H1 (cell line): ENCODE measurements around the gene POLR1F. TPM values are rescaled to one million over a fixed set of nuclear protein-coding genes. Genes with fewer than 3 reads are reported as not detected.

Source experiments
- CTCF ChIA-PET: fragments of 300-600 bp; sonication (Branson Sonifier 250); formaldehyde crosslinking; loops from one replicate; lab custom pipeline; 2021; ENCODE audit not compliant: partially characterized antibody; lab: Charles Lee
- POLR2A ChIA-PET: fragments of 300-600 bp; sonication (Branson Sonifier 250); formaldehyde crosslinking; loops from one replicate; lab custom pipeline; 2021; ENCODE audit warnings: inconsistent platforms; ENCODE audit not compliant: partially characterized antibody; lab: Charles Lee
- DNase-seq, 2 experiments: peaks; one replicate each; pipeline versions ENCODE4 v3.0.0 to v3.0.0-alpha.2; 2010 to 2022; ENCODE audit warnings: low spot score in 2 of 2, low read depth in 1 of 2, mixed read lengths in 1 of 2
- FAIRE-seq: peaks from 2 replicates; lab custom pipeline; 2011; peaks lifted over from hg19 to GRCh38; lab: Jason Lieb, UNC
- H2AFZ ChIP-seq: 2 replicates; pipeline ENCODE4 v1.8.1; 2012; ENCODE audit warnings: low read length, inconsistent platforms
- H2AK5ac ChIP-seq: 2 replicates; pipeline ENCODE4 v1.6.1; 2013; ENCODE audit warnings: low read depth, low read length
- H2BK120ac ChIP-seq: replicated peaks from 2 replicates; pipeline ENCODE3; 2013; ENCODE audit warnings: low read depth, low read length, inconsistent platforms
- H2BK12ac ChIP-seq: 2 replicates; pipeline ENCODE4 v1.6.1; 2013; ENCODE audit warnings: low read depth, low read length
- H2BK15ac ChIP-seq: 2 replicates; pipeline ENCODE4 v1.6.1; 2013; ENCODE audit warnings: low read length
- H2BK20ac ChIP-seq: 2 replicates; pipeline ENCODE4 v1.6.1; 2013; ENCODE audit warnings: low read length
- H2BK5ac ChIP-seq: 2 replicates; pipeline ENCODE4 v1.6.1; 2013; ENCODE audit warnings: low read depth, low read length
- H3K14ac ChIP-seq: 2 replicates; pipeline ENCODE4 v1.6.1; 2013; ENCODE audit warnings: inconsistent platforms; ENCODE audit not compliant: insufficient read length
- H3K18ac ChIP-seq: 2 replicates; pipeline ENCODE4 v1.6.1; 2013; ENCODE audit warnings: low read length; ENCODE audit errors: extremely low read depth
- H3K23ac ChIP-seq: 2 replicates; pipeline ENCODE4 v1.6.1; 2013; ENCODE audit warnings: inconsistent platforms; ENCODE audit not compliant: insufficient read length
- H3K23me2 ChIP-seq: 2 replicates; pipeline ENCODE4 v1.6.1; 2013; ENCODE audit warnings: low read depth, low read length
- H3K27ac ChIP-seq: 2 replicates; pipeline ENCODE4 v1.6.1; 2011; ENCODE audit warnings: low read depth, low read length, inconsistent platforms
- H3K27me3 ChIP-seq, 4 experiments: replicated peaks in 1 of 4; 1 replicate in 1 of 4; 2 replicates in 3 of 4; pipeline versions ENCODE4 v1.6.1 to v1.8.1; 2011 to 2013; ENCODE audit warnings: low read length in 3 of 4, mild to moderate bottlenecking in 3 of 4, inconsistent platforms in 2 of 4, mixed read lengths in 2 of 4, moderate library complexity in 1 of 4; ENCODE audit not compliant: control insufficient read depth in 3 of 4, insufficient read depth in 3 of 4; ENCODE audit errors: extremely low read depth in 1 of 4
- H3K36me3 ChIP-seq, 4 experiments: 2 replicates each; pipeline versions ENCODE4 v1.6.1 to v1.8.1; 2011 to 2013; ENCODE audit warnings: mild to moderate bottlenecking in 4 of 4, low read length in 3 of 4, moderate library complexity in 2 of 4, control low read depth in 1 of 4, inconsistent platforms in 1 of 4; ENCODE audit not compliant: insufficient read depth in 4 of 4, control insufficient read depth in 2 of 4
- H3K4ac ChIP-seq: replicated peaks from 2 replicates; pipeline ENCODE3; 2013; ENCODE audit warnings: low read length, low read depth, mixed read lengths, inconsistent platforms; ENCODE audit not compliant: insufficient read length
- H3K4me1 ChIP-seq, 4 experiments: replicated peaks in 1 of 4; 1 replicate in 1 of 4; 2 replicates in 3 of 4; pipeline versions ENCODE4 v1.6.1 to v1.8.1; 2011 to 2013; ENCODE audit warnings: low read length in 3 of 4, inconsistent platforms in 2 of 4, mixed read lengths in 1 of 4; ENCODE audit not compliant: insufficient read depth in 4 of 4, control insufficient read depth in 3 of 4
- H3K4me2 ChIP-seq, 2 experiments: 2 replicates each; pipeline versions ENCODE4 v1.6.1 to v1.8.1; 2011 to 2013; ENCODE audit warnings: low read depth in 2 of 2, low read length in 2 of 2, control low read depth in 1 of 2, inconsistent platforms in 1 of 2, mild to moderate bottlenecking in 1 of 2; ENCODE audit not compliant: insufficient read depth in 1 of 2
- H3K4me3 ChIP-seq, 4 experiments: fragments of 200-600, 300-600 bp in 1 of 4; sonication (generic), shearing (Covaris generic), sonication (Bioruptor Twin) in 1 of 4; 2 replicates each; pipeline versions ENCODE4 v1.5.1 to v1.8.1; 2011 to 2016; ENCODE audit warnings: low read length in 4 of 4, low read depth in 3 of 4, control low read depth in 2 of 4, inconsistent platforms in 2 of 4, mild to moderate bottlenecking in 2 of 4, mixed read lengths in 1 of 4, moderate library complexity in 1 of 4; ENCODE audit not compliant: insufficient read depth in 2 of 4; ENCODE audit errors: extremely low read depth in 1 of 4
- H3K56ac ChIP-seq: replicated peaks from 2 replicates; pipeline ENCODE3; 2013; ENCODE audit warnings: low read depth, mild to moderate bottlenecking, mixed read lengths, low read length, inconsistent platforms; ENCODE audit not compliant: insufficient read length
- H3K79me1 ChIP-seq: 2 replicates; pipeline ENCODE4 v1.6.1; 2013; ENCODE audit warnings: low read depth, low read length, control low read depth
- H3K79me2 ChIP-seq, 2 experiments: 2 replicates each; pipeline versions ENCODE4 v1.6.1 to v1.8.1; 2012 to 2013; ENCODE audit warnings: low read length in 2 of 2, mild to moderate bottlenecking in 2 of 2, inconsistent platforms in 1 of 2; ENCODE audit not compliant: insufficient read depth in 2 of 2, control insufficient read depth in 1 of 2
- H3K9ac ChIP-seq, 4 experiments: replicated peaks in 1 of 4; 1 replicate in 1 of 4; 2 replicates in 3 of 4; pipeline versions ENCODE4 v1.6.1 to v1.8.1; 2011 to 2013; ENCODE audit warnings: low read depth in 3 of 4, low read length in 3 of 4, control low read depth in 2 of 4, mild to moderate bottlenecking in 2 of 4, moderate library complexity in 2 of 4, inconsistent platforms in 1 of 4; ENCODE audit errors: extremely low read depth in 1 of 4
- H3K9me3 ChIP-seq, 2 experiments: 2 replicates each; pipeline versions ENCODE4 v1.6.1 to v1.8.1; 2012 to 2013; ENCODE audit warnings: mild to moderate bottlenecking in 2 of 2, moderate library complexity in 2 of 2, control low read depth in 1 of 2, inconsistent platforms in 1 of 2, low read depth in 1 of 2, low read length in 1 of 2, mixed read lengths in 1 of 2; ENCODE audit not compliant: insufficient read depth in 2 of 2
- H4K20me1 ChIP-seq, 2 experiments: replicated peaks in 1 of 2; 2 replicates each; pipeline versions ENCODE3 to v1.8.1; 2011 to 2013; ENCODE audit warnings: inconsistent platforms in 2 of 2, low read length in 2 of 2, mild to moderate bottlenecking in 1 of 2; ENCODE audit not compliant: insufficient read depth in 2 of 2, control insufficient read depth in 1 of 2
- H4K5ac ChIP-seq: 2 replicates; pipeline ENCODE4 v1.6.1; 2013; ENCODE audit warnings: low read length, low read depth, mixed read lengths, inconsistent platforms; ENCODE audit not compliant: insufficient read length
- H4K8ac ChIP-seq: 2 replicates; pipeline ENCODE4 v1.8.0; 2013; ENCODE audit warnings: mild to moderate bottlenecking, moderate library complexity, low read length, inconsistent platforms; ENCODE audit not compliant: insufficient read depth; ENCODE audit errors: extremely low read depth
- H4K91ac ChIP-seq: replicated peaks from 2 replicates; pipeline ENCODE3; 2013; ENCODE audit warnings: low read length, mixed read lengths, inconsistent platforms; ENCODE audit not compliant: insufficient read length
- E2F6 ChIP-seq: IDR thresholded peaks from 2 replicates; pipeline ENCODE4 v1.6.1; 2012; ENCODE audit warnings: inconsistent platforms
- EGR1 ChIP-seq: IDR thresholded peaks from 2 replicates; pipeline ENCODE4 v1.6.1; 2011; ENCODE audit warnings: low read depth, low read length, borderline replicate concordance
- EZH2 ChIP-seq: fragments of 200-600 bp; sonication (generic); IDR thresholded peaks from 2 replicates; pipeline ENCODE4 v1.7.1; 2012; ENCODE audit warnings: low read depth, mild to moderate bottlenecking, moderate library complexity, low read length, inconsistent platforms; ENCODE audit not compliant: severe bottlenecking
- HDAC2 ChIP-seq, 2 experiments: fragments of 300-600 bp in 1 of 2; sonication (generic) in 1 of 2; IDR thresholded peaks; 2 replicates each; pipeline ENCODE4 v1.6.1; 2011 to 2012; ENCODE audit warnings: low read depth in 2 of 2, low read length in 2 of 2, mild to moderate bottlenecking in 2 of 2, moderate library complexity in 2 of 2, borderline replicate concordance in 1 of 2, inconsistent platforms in 1 of 2
- KDM1A ChIP-seq: fragments of 200-600, 300-600 bp; sonication (generic); IDR thresholded peaks from 2 replicates; pipeline ENCODE4 v1.7.1; 2016; ENCODE audit warnings: mild to moderate bottlenecking, low read length, borderline replicate concordance
- RBBP5 ChIP-seq: IDR thresholded peaks from 2 replicates; pipeline ENCODE4 v1.7.1; 2012; ENCODE audit warnings: low read depth, mild to moderate bottlenecking, inconsistent platforms, low read length, moderate library complexity, borderline replicate concordance
- WGBS, 2 experiments: shearing (Covaris generic) in 1 of 2; methylation state at CpG; one replicate each; pipeline versions ENCODE4 v1.1.6 to v1.1.7; 2013 to 2015; ENCODE audit warnings: low lambda C conversion rate in 2 of 2, mixed read lengths in 2 of 2, inconsistent platforms in 1 of 2, low coverage in 1 of 2, missing lambda C conversion rate in 1 of 2; ENCODE audit not compliant: insufficient replicate concordance in 2 of 2, insufficient coverage in 1 of 2, insufficient read length in 1 of 2; ENCODE audit errors: extremely low coverage in 1 of 2, missing lambda C conversion rate in 1 of 2; 5-methylcytosine and 5-hydroxymethylcytosine counted together
- long read RNA-seq, 2 experiments: library from RNA in 1 of 2; library from capped mRNA in 1 of 2; stranded (forward); transcript quantifications; one replicate each; pipeline ENCODE4 v2.0.0, GENCODE V29; 2021; ENCODE audit warnings: inconsistent platforms in 1 of 2
- polyA minus RNA-seq, 3 experiments: library from RNA; depleted of rRNA, polyadenylated mRNA; stranded (reverse); fragments of >200 nt; gene quantifications; 1 replicate in 2 of 3; 2 replicates in 1 of 3; pipeline ENCODE4 v1.2.3, GENCODE V29; 2011
- polyA plus RNA-seq, 7 experiments: library from polyadenylated mRNA; depleted of rRNA in 3 of 7; stranded (reverse) in 5 of 7; unstranded in 2 of 7; fragments of >200 nt in 5 of 7; fragments of 200-250 nt in 2 of 7; gene quantifications; 1 replicate in 5 of 7; 2 replicates in 1 of 7; 4 replicates in 1 of 7; pipeline versions ENCODE4 v1.2.1 to v1.2.3, GENCODE V29; 2011 to 2013; ENCODE audit warnings: missing spikeins in 2 of 7, mixed read lengths in 2 of 7
- total RNA-seq: library from RNA; stranded (reverse); fragmentation: NEBNext Ultra II Directional; extraction: Animal tissue kit (Norgen Biotek cat#: 25700); gene quantifications from 2 replicates; pipeline ENCODE4 v1.2.1, GENCODE V29; 2021

The POLR1F gene
- total RNA-seq (23.5 and 24.6 TPM in 2 replicates), polyA plus RNA-seq (2011; rRNA removed) (5.9 and 11.2 TPM in 2 replicates), polyA minus RNA-seq (2011; rRNA and poly(A)+ RNA removed) (13.7 and 15.9 TPM in 2 replicates)
- 11.1 TPM for polyA plus RNA-seq (2011; cell fraction: cytosol; rRNA removed)
- polyA plus RNA-seq (2011; cell fraction: nucleus; rRNA removed) = 5.0 TPM
- 8.1 to 15.9 TPM (median 10.4 TPM) in 4 replicates for polyA plus RNA-seq (2012, experiment 1 of 2)
- 1.4 TPM for polyA plus RNA-seq (2012, experiment 2 of 2)
- polyA plus RNA-seq (2013, experiment 1 of 2) = 28.3 TPM
- 30.6 TPM for polyA plus RNA-seq (2013, experiment 2 of 2)
- polyA minus RNA-seq (2011; cell fraction: cytosol; rRNA and poly(A)+ RNA removed) = 8.7 TPM
- polyA minus RNA-seq (2011; cell fraction: nucleus; rRNA and poly(A)+ RNA removed) = 25.4 TPM
- long read RNA-seq, experiment 1, transcript TWISTNB-201 (4 exons, 3,942 nt) = major isoform, 10 of 36 reads
- long read RNA-seq, experiment 1, partial matches to known transcripts = 1 of 36 reads
- long read RNA-seq, experiment 1, other reads (novel, unspliced or antisense) = 25 of 36 reads
- long read RNA-seq, experiment 2, transcript TWISTNB-201 (4 exons, 3,942 nt) = major isoform, 63 of 70 reads
- long read RNA-seq, experiment 2, partial matches to known transcripts = 0 of 70 reads
- long read RNA-seq, experiment 2, other reads (novel, unspliced or antisense) = 5 of 70 reads

GRCh38 chr7:19708397-19709248 lies at the start of gene POLR1F:
Gene POLR1F, minus strand, starts transcription at chr7:19709037. Its CDS starts 21 bp downstream, at chr7:19709016.
- Histone ChIP-seq H3K79me1 (peaks cover under 1% of the 10 kb centered on the region; the same call in 1 of the 2 replicates), H3K79me2 (peaks cover 10 to 50% of the 10 kb centered on the region in 2 experiments), H3K56ac (peak within 1 kb of the TSS; percentile 62), H2BK5ac (peak within 1 kb of the TSS; percentile 60), H3K9me3 (no peaks in the 10 kb centered on the region), H3K4ac (no peak within 1 kb of the TSS), H3K23ac (no peak within 1 kb of the TSS), H4K8ac (peak within 1 kb of the TSS; percentile 98), H4K91ac (no peak within 1 kb of the TSS), H3K18ac (0 out of 2 replicates have a peak within 1 kb of the TSS, but pooled peaks have one; percentile 72), H2AK5ac (no peak within 1 kb of the TSS), H2BK20ac (no peak within 1 kb of the TSS), H3K9ac (peak within 1 kb of the TSS; percentile 81 to 90 (median 85)), H3K36me3 (no peaks in the 10 kb centered on the region; a peak in 1 of 8 replicates), H2BK120ac (no peak within 1 kb of the TSS), H3K4me3 (peak within 1 kb of the TSS; percentile 70 to 99 (median 96)), H3K23me2 (no peaks in the 10 kb centered on the region), H3K4me1 (peaks cover 0 to 3% (median 1%) of the 10 kb centered on the region in 4 experiments; a peak in 2 of 7 replicates), H3K27me3 (no peaks in the 10 kb centered on the region), H2BK15ac (peak within 1 kb of the TSS; percentile 88; the same call in 1 of the 2 replicates), H4K5ac (peak within 1 kb of the TSS; percentile 42), H2AFZ (peak within 1 kb of the TSS; percentile 98), H2BK12ac (peak within 1 kb of the TSS; percentile 87; the same call in 1 of the 2 replicates), H4K20me1 (no peaks in the 10 kb centered on the region), H3K14ac (no peak within 1 kb of the TSS), H3K4me2 (peak within 1 kb of the TSS; percentile 65 to 87), H3K27ac (peak within 1 kb of the TSS; percentile 79)
- FAIRE-seq (peak; percentile 93), DNase-seq (peak; percentile 93 to 98)
- CTCF ChIA-PET = interaction anchor here (0.6 to 2.7 kb wide), 28 partner anchors 8 to 895 kb away, joined by 3 to 32 read pairs (median 4); partner anchors contain the start of gene ITGB8
- POLR2A ChIA-PET = interaction anchor here (0.6 to 1.6 kb wide), 11 partner anchors 8 to 735 kb away, joined by 3 to 9 read pairs (median 3); partner anchors contain the start of gene ITGB8
- WGBS, 2 experiments = 1% methylated on average over 56 of the region's 56 CpGs; no CpG with 5 or more reads in 1 of the 2 experiments
- TF ChIP-seq RBBP5 (peak; percentile 98), HDAC2 (IDR thresholded peaks at IDR 0.05; ENCODE audit: borderline replicate concordance in 1 of 2, low read depth in 2 of 2, low read length in 2 of 2) (peak in 1 of 2 experiments; percentile 96; a peak in 2 of 4 replicates), EZH2 (no peak), EGR1 (no peak), KDM1A (no peak), E2F6 (peak; percentile 87)
